GM21786 (cell line): ENCODE data around the gene SERTAD3.
A peak's percentile ranks its signal among the peaks of the same experiment; 100 is the strongest.
"Not testable (repeated sequence)": the region's sequence is repeated elsewhere in the genome, so short reads cannot be mapped to it uniquely, and the experiment has no call there.

Source experiments
- ATAC-seq: cut with Tn5 transposase; IDR thresholded peaks from one replicate; pipeline ENCODE4 v1.9.1; 2021; ENCODE audit not compliant: unreplicated experiment

SERTAD3 gene

DNA sequence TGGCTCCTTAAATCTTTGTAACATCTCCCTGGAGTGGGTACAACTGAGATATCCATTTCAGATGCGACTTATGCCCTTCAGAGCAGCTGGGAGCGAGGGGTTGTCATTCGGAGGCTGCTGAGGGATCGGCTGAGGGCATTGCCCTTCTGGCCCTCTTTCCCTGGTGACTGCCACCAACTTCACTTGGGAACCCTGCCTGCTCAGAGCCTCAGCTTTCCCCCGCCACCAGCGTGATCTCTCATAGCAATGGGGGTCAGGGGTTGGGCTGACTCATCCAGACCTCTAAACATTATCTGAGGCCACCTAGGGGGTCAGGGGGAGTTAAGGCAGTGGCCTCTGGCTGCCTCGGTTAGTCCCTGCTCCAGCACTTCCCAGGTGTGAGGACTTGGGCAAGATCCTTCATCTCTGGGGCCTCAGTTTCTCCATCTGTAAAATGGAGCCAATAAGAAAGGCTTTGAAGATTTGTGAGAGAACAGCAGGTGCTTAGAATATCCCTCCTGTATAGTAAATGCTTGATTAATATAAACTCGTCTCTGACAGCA is 32.1 kb downstream of the SERTAD3 start:
- ATAC-seq = no peak

DNA sequence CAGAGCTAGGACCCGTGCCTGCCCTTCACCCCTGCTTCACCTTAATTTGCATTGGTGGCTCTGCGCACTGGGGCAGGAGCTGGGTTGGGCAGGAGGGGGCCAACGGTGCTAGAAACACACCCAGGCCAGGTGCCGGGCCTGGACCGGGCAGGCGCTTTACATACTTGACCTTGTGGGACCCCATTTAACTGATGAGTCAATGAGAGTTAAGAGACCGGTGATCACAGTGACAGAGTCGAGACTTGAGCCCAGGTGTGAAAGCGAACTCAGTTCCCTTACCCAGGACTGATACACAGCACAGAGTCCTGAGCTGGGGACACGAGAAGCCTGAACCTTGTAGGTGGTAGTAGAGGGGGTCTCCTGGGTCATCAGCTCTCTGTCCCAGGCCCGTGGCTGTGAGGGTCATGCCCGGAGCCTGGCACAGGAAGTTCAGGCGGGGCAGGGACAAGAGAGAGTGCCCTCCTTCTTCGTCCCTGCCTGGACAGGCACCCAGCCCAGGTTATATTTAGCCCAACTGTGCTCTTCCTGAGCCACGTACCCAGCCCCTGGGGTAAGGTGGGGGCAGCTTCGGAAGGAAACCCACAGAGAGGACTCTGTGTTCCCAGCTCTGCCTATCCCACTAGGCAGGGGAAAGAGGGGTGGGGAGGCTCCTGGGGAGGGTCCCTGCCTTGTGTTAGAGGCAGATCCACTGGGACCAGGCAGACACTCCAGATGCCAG is 32.9 kb downstream of the SERTAD3 start:
- ATAC-seq = no peak

DNA sequence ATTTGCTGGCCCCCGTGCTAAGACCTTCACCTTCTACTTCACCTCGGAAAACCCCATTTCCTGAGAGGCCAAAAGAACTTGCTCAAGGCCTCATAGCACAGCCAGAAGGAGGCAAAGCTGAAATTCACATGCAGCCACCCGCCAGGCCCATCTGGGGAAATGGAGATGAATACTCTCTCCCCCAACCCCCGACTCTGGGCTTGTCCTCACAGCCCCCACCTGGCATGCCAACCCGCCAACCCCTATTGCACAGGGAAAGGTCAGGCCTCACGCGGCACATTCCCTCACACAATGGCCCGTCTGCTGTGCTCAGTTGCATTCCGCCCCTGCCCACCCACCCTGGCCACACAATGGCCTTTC is 34.1 kb downstream of the SERTAD3 start:
- no peak for ATAC-seq

DNA sequence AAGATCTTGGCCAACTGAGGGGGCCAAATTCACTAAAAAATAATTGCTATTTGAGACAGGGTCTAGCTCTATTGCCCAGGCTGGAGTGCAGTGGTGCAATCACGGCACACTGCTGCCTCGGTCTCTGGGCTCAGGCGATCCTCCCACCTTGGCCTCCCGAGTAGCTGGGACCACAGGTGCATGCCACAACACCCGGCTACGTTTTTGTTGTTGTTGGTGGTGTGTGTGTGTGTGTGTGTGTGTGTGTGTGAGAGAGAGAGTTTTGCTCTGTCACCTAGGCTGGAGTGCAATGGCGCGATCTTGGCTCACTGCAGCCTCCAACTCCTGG is 35.6 kb downstream of the SERTAD3 start:
- not testable (repeated sequence) for ATAC-seq

DNA sequence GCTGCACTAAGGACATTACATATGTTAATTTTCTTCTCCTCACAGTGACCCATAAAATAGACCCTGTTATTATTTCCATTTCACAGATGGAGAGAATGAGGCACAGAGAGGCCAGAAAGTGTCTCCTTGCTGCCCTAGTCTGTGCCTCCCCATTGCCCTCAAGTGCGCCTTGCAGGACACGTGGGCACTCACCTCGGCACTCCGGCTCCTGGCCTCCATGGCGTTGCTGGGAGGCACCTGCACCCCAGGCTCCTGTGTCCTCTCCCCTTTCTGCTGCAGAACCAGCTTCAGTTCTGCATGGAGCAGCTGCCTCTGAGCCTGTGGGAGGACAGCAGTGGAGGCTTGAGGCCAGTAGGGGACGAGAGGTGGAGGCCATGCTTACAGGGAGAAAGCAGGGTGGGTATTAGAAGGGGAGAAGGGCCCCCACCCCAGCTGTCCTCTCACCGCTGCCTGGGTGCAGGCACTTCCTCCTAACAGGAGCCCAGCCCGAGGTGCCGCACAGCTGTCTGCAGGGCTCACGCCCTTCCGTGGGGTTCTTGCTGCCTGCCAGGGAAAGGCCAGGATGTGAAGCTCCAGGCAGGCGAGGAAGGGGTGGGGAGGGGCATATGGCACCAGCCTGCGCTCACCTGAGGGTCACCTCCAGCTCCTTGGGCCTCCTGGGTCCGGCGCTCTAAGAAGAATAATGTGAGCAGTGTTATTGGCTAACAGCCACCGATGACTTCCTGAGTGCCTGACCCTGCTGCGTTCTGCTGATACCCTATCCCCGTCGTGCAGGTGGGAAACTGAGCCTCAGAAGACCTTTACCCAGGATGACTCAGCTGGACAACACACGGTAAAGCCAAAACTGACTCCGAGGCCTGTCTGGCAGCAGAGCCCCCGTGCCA is 36.2 kb downstream of the SERTAD3 start:
- ATAC-seq = no peak

DNA sequence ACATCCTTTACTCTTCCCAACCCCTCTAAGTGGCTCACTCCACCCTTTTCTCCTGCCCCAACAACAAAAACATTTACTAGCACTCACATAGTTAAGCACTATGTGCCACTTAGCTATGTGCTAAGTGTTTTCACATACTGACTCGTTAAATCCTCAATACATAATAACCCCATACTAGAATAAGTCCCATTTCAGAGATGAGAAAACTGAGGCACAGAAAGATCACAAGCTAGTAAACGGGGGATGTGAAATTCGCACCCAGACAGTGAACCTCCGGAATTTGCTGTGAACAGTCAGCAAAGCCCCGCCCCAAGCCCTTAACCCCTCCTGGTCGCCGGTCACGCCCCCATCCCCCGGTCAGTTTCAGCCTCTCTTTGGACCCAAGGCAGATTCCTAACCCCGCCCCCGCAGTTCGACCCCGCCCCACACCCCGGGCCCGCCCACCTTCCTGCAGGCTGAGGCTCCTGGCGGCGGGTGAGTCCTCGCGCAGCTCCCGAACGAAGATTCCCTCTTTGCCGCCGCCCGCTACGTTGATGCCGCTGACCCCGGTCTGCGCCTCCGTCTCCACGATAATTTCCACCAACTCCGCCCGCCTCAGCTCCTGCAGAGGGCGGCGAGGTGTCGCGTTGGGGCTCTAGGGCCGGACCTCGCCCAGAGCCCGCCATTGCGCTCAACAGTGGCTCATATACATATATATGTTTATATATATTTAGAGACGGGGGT is 40.7 kb downstream of the SERTAD3 start:
- ATAC-seq = peak; percentile 54

DNA sequence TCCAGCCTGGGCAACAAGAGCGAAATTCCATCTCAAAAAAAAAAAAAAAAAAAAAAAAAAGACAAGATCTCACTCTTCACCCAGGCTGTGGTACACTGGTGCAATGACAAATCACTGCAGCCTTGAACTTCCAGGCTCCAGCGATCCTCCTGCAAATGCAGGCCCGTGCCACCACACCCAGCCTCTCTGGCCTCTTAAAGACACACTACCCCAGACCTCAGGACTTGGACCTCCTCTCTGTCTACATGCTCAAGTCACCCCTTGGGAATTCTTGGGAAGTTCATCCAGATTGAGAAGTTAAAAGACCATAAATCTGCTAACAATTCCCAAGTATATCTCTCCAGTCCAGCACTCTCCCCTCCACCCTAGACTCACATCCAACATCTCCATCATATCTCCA is 43.6 kb downstream of the SERTAD3 start:
- ATAC-seq = no peak

DNA sequence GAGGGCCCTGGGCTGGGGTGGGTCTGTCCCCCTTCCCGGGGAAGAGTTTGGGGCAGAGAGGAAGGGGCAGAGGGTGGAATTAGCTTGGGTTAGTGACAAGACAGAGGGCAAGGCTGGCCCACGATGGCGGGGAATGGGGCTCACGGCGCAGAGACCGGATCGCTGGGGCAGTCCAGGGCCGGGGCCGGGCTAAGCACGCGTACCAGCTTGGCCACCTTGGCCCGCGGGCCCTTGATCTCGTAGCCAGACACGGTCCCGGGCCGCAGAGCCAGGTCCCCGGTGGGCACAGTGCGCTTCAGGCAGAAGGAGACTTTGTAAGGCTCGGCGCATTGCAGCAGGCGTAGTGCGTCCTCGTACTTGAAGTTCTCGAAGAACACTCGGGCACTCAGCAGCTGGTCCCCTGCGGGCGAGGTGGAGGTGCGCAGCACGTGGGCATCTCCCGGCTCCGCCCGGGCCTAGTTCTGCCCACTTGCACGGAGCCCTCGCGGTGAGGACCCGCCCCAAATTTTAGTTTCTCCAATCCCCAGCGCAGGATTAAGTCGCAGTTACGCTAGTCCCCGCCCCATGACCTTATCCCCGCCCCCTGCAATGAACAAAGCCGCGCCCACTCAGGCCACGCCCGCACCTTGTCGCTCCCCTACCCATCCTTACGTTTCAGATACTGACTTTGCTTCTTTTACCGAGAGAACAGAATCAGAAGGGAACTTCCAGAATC is 45.6 kb downstream of the SERTAD3 start:
- no peak for ATAC-seq

DNA sequence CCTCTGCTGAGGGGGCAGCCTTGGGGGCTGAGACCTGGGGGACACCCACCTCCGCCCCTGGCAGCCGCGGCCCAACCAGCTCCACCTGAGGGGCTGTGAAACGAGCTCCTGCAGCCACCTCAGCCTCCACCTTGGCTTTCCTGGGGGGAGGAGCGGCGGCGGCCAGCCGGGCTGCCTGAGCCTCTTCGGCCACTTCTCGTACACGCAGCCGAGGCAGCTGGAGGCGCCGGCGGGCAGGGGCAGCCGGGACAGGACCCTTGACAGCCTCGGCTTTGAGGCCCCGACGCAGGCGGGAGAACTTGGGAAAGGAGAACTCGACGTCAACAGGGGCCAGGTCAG is 46.6 kb downstream of the SERTAD3 start:
- ATAC-seq = no peak

DNA sequence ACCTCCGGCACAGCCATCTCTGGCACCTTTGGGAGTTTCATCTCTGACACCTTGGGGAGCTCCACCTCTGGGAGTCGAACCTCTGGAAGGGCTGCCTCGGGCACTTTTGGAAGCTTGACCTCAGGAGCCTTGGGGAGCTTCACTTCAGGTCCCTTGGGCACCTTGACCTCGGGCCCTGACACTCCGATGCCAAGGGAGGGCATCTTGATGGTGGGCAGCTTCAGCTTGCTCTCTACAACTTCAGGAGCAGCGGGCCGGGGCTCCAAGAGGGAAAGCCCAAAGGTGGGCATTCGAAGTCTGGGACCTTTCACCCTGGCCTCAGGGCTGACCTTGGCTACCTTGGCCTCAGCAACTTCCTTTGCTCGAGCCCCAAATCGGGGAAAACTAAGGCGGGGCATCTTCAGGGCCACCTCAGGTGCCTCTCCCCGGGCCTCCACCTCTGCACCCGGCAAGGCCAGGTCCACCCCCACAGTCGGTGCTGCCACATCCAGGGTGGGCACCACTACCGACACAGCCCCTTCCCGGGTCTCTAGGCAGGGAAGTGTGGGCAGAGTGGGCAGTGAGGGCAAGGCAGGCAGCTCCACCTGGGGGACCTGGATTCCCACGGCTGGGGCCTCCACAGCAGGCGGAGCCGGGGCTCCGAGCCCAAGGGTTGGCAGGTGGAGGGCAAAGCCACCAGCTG is 47.1 kb downstream of the SERTAD3 start:
- no peak for ATAC-seq

DNA sequence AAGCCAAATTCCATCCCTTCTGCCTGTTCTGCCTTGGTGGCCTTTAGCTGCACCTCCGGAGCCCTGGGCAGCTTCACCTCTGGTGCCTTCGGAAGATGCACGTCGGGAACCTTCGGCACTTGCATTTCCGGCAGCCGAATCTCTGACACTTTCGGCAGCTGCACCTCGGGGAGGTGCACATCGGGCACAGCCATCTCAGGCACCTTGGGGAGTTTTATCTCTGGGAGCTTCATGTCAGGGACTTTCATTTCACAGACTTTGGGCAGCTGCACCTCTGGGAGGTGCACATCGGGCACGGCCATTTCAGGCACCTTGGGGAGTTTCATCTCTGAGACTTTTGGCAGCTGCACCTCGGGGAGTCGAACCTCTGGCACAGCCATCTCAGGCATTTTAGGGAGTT is 48.2 kb downstream of the SERTAD3 start:
- ATAC-seq = no peak

DNA sequence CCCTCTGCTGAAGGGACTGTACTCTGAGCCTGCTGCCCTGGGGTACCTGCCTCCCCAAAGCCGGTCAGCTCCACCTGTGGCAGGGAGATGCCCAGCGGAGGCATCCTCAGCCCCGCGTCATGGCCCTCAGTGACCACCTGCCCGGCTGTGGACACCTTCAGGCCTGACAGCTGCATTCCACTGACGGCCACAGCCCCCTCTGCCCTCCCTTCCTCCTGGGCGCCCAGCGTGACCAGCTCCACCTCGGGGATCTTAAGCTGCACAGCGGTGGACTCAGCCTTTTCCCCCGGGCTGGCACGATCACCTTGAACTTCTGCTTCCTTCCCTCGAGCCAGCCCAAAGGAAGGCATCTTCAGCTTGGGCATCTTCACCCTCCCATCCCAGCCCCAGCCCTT is 49.3 kb downstream of the SERTAD3 start:
- no peak for ATAC-seq

DNA sequence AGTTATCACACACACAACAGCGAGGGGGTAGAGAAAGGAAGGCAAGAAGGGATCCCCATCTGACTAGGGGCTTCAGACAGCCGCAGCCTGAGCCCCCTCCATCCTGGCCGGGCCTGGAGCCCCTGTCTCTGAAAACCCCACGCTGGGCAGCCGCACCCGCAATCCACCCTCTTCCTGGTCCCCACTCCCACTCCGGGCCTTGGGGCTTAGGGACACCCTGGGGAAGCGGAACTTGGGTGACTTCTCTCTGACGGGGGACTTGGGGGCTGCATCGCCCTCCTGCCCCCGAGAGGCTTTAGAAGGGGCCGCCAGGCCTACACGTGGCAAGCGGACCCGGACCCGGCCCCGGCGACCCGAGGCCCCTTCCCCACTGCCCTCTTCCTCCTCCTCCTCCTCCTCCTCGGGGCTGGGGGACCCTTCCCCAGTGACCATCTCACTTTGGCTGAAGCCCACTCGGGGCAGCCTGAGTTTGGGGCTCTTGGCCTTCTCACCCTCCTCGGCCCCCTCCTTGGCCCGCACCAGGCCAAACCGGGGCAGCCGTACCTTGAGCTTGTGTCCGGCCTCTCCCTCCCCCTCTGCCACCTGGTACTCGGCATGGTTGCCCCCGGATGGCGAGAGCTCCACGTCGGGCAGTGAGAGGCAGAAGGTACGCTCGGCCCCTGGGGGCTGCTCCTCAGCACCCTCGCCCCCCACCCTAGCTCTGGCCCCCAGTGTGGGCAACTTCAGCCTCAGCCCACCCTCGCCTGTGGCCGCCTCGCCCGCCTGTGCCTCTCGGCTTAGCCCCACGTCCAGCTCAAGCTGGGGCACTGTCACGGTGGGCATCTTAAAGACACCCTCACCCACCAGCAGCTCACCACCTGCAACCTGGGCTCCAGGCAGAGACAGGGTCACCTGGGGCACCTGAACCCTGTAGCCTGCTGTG is 50.0 kb downstream of the SERTAD3 start:
- ATAC-seq = no peak

DNA sequence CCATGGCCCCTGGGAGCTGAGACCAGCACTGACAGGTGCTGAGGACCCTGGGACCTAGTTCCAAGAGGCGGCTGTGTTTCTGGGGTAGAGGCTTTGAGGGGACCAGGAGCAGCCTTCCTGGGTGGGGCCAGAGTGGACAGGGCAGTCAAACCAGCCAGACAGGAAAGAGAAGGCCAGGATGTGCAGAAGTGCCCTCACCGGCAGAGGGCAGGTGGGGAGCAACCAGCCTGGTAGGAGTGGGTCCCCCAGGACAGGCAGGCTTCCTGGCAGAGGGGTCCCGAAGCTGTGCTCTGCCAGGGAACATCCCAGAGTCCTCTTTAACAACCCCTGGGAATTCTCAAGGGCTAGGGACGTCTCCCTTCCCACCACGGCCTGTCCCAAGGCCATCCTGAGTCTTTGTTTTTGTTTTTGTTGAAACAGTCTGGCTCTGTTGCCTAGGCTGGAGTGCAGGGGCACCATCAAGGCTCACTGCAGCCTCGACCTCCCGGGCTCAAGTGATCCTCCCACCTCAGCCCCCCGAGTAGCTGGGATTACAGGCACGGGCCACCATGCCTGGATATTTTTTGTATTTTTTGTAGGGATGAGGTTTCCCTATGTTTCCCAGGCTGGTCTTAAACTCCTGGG is 51.1 kb downstream of the SERTAD3 start:
- no peak for ATAC-seq

DNA sequence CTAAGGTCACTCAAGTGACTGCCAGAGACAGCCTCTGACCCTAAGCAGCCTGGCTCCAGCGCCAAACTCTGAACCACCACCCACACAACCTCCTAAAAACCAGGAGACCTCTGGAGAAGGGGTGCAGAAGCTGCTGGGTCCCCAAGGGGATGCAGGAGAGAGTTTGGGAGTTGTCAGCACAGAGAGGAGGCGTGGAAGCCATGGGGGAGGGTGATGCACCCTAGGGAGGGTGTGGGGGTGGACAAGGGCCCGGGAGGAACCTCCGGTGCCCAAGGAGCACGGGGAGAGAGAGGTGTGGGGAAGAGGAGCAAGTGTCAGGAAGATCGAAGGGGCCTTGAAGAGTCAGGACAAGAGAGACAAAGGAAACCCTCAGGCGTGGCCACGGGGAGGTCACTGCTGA is 52.0 kb downstream of the SERTAD3 start:
- ATAC-seq = no peak
